Stromal cell of bone marrow (primary cell): ENCODE results near the gene KLHDC8A.
A peak's percentile ranks its signal among the peaks of the same experiment; 100 is the strongest.
"Not testable (repeated sequence)": the region's sequence is repeated elsewhere in the genome, so short reads cannot be mapped to it uniquely, and the experiment has no call there.

ENCODE experiments used
- DNase-seq: peaks from one replicate; pipeline ENCODE4 v3.0.0-alpha.2; 2012; ENCODE audit warnings: low read depth

Gene KLHDC8A

GRCh38 chr1:205318231-205318991 lies 38.3 kb downstream of the KLHDC8A start:
- DNase-seq, result no peak

- DNase-seq, result no peak
Observed at GRCh38 chr1:205317311-205317917, 39.3 kb downstream of the KLHDC8A start.

- DNase-seq, result no peak
Observed at GRCh38 chr1:205316161-205316566, 40.6 kb downstream of the KLHDC8A start.

GRCh38 chr1:205315008-205315618 lies 41.6 kb downstream of the KLHDC8A start:
- no peak for DNase-seq

- DNase-seq, result no peak
Observed at GRCh38 chr1:205313563-205314308, 43.0 kb downstream of the KLHDC8A start.

GRCh38 chr1:205312866-205313562 lies 43.7 kb downstream of the KLHDC8A start:
- no peak for DNase-seq

GRCh38 chr1:205310976-205311704 lies 45.6 kb downstream of the KLHDC8A start:
- DNase-seq, result no peak

GRCh38 chr1:205309741-205310140 lies 47.0 kb downstream of the KLHDC8A start:
- no peak for DNase-seq

- DNase-seq, result no peak
Observed at GRCh38 chr1:205306929-205307566, 49.7 kb downstream of the KLHDC8A start.

GRCh38 chr1:205304695-205305070 lies 52.0 kb downstream of the KLHDC8A start:
- no peak for DNase-seq

- no peak for DNase-seq
Observed at GRCh38 chr1:205304046-205304694, 52.6 kb downstream of the KLHDC8A start.

- DNase-seq, result no peak
Observed at GRCh38 chr1:205303247-205303888, 53.4 kb downstream of the KLHDC8A start.

- DNase-seq, result no peak
Observed at GRCh38 chr1:205301842-205302588, 54.7 kb downstream of the KLHDC8A start.

- no peak for DNase-seq
Observed at GRCh38 chr1:205301205-205301821, 55.4 kb downstream of the KLHDC8A start.

GRCh38 chr1:205300149-205300548 lies 56.6 kb downstream of the KLHDC8A start:
- no peak for DNase-seq

- DNase-seq, result peak; percentile 92
Observed at GRCh38 chr1:205298191-205298994, 58.3 kb downstream of the KLHDC8A start.

GRCh38 chr1:205297546-205298177 lies 59.1 kb downstream of the KLHDC8A start:
- DNase-seq, result not testable (repeated sequence)
